Measurements from ENCODE around the gene SSH3.

Gene SSH3

DNA sequence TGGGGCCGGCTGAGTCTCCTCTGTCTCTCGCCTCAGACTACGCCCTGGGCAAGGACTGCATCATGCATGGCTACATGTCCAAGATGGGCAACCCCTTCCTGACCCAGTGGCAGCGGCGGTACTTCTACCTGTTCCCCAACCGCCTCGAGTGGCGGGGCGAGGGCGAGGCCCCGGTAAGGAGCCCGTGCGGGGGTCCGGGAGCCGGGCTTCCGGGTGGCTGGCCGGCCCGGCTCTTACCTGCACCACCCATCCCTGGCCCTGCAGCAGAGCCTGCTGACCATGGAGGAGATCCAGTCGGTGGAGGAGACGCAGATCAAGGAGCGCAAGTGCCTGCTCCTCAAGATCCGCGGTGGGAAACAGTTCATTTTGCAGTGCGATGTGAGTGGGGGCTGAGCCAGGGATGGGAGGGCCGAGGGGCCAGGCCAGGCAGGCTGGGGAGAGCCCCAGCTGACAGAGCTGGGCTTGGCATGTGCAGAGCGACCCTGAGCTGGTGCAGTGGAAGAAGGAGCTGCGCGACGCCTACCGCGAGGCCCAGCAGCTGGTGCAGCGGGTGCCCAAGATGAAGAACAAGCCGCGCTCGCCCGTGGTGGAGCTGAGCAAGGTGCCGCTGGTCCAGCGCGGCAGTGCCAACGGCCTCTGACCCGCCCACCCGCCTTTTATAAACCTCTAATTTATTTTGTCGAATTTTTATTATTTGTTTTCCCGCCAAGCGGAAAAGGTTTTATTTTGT is 18.4 kb upstream of the SSH3 start:
- Histone ChIP-seq H3K9me3 (ENCODE audit: insufficient read depth, low read depth, low read length) (no peaks in the 10 kb centered on the region), H3K4me3 (ENCODE audit: low read length) (no peak overlapping the region), H3K9ac (ENCODE audit: low read depth, low read length) (no peak overlapping the region), H3K27ac (ENCODE audit: low read length) (no peak overlapping the region), H3K27me3 (ENCODE audit: insufficient read depth, low read length) (no peaks in the 10 kb centered on the region), H3K36me3 (ENCODE audit: insufficient read depth, low read depth, low read length) (peaks cover 58% of the 10 kb centered on the region), H3K4me1 (ENCODE audit: insufficient read depth, low read length) (peaks cover 6% of the 10 kb centered on the region; the same call in 1 of the 2 replicates)

DNA sequence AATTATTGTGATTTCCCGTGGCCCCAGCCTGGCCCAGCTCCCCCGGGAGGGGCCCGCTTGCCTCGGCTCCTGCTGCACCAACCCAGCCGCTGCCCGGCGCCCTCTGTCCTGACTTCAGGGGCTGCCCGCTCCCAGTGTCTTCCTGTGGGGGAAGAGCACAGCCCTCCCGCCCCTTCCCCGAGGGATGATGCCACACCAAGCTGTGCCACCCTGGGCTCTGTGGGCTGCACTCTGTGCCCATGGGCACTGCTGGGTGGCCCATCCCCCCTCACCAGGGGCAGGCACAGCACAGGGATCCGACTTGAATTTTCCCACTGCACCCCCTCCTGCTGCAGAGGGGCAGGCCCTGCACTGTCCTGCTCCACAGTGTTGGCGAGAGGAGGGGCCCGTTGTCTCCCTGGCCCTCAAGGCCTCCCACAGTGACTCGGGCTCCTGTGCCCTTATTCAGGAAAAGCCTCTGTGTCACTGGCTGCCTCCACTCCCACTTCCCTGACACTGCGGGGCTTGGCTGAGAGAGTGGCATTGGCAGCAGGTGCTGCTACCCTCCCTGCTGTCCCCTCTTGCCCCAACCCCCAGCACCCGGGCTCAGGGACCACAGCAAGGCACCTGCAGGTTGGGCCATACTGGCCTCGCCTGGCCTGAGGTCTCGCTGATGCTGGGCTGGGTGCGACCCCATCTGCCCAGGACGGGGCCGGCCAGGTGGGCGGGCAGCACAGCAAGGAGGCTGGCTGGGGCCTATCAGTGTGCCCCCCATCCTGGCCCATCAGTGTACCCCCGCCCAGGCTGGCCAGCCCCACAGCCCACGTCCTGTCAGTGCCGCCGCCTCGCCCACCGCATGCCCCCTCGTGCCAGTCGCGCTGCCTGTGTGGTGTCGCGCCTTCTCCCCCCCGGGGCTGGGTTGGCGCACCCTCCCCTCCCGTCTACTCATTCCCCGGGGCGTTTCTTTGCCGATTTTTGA is 17.5 kb upstream of the SSH3 start:
- Histone ChIP-seq H3K4me1 (ENCODE audit: insufficient read depth, low read length) (peaks cover 6% of the 10 kb centered on the region; the same call in 1 of the 2 replicates), H3K27me3 (ENCODE audit: insufficient read depth, low read length) (no peaks in the 10 kb centered on the region), H3K27ac (ENCODE audit: low read length) (no peak overlapping the region), H3K36me3 (ENCODE audit: insufficient read depth, low read depth, low read length) (peaks cover 53% of the 10 kb centered on the region), H3K4me3 (ENCODE audit: low read length) (no peak overlapping the region), H3K9me3 (ENCODE audit: insufficient read depth, low read depth, low read length) (no peaks in the 10 kb centered on the region), H3K9ac (ENCODE audit: low read depth, low read length) (no peak overlapping the region)

DNA sequence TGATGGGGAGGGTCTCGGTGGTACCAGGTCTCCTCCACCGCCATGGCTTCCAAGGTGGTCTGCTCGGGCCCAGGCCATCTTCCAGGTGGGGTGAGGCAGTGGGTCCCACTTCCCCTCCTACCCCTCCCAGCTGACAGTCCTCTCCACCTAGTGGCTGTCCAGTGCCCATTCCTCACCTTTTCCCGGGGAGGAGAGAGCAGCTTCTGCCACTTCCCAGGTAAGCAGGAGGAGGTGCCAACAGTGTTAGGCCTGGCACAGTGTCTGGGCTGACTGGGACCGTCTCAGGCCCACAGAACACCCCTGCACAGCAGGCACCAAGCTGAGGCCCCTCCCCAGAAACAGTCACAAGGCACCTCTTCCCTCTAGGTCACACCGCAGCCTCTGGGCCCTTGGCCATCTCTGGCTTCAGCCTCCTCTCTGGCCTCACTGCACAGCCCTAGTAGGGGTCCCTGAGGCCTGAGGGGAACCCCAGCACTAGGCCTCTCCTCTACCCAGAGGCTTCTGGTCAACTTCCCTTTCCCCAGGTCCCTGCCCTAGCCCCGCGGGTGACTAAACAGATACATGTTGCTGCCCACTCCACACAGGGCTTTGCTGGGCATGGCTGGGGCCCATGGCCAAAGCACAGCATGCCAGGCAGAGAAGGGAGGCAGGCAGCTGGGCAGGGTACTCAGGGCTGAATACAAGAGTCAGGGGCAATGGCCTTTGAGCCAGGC is 16.6 kb upstream of the SSH3 start:
- H3K27me3 ChIP-seq (ENCODE audit: insufficient read depth, low read length): no peaks in the 10 kb centered on the region
- H3K36me3 ChIP-seq (ENCODE audit: insufficient read depth, low read depth, low read length): peaks cover 49% of the 10 kb centered on the region
- peaks cover 6% of the 10 kb centered on the region; the same call in 1 of the 2 replicates for H3K4me1 ChIP-seq (ENCODE audit: insufficient read depth, low read length)
- H3K27ac ChIP-seq (ENCODE audit: low read length): no peak overlapping the region
- no peak overlapping the region for H3K4me3 ChIP-seq (ENCODE audit: low read length)
- H3K9me3 ChIP-seq (ENCODE audit: insufficient read depth, low read depth, low read length): no peaks in the 10 kb centered on the region
- H3K9ac ChIP-seq (ENCODE audit: low read depth, low read length): no peak overlapping the region

DNA sequence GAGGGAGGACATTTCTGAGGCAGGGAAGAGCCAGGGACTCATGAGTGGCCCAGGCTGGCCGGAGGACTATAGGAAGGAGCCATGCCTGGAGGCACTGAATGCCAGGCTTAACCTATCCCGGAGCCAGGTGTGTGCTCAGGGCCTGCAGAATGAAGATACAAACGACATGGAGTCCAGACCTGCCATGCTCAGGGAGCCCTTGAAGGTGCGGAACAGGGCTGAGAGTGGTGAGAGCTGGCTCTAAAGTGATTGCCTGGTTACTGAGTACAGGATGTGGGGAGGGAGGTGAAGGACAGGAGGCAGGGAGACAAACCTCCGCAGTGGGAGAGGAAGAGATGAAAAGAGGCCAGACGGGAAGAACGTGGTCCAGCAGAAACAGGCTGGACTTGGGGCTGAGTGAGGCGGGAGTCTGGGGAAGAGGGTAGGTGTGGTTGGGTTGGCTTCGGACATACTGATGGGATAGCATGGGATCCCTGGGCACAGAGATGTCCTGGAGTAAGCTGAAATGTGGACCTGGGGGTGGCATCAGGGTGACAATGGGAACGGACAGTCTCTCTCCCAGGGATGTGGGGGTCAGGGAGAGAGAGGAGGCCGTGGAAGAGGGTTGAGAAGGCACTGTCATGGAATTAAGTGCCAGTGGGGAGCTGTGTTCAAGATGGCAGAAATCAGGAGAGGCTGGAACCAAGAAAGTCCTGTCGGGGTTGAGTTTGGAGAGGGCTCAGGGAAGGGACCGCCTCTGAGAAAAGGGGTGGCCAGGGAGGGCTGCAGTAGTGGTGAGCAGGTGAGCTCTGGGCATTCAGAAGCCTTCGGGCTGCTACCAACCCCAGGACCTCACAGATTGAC is 15.8 kb upstream of the SSH3 start:
- Histone ChIP-seq H3K36me3 (ENCODE audit: insufficient read depth, low read depth, low read length) (peaks cover 47% of the 10 kb centered on the region), H3K4me3 (ENCODE audit: low read length) (peak overlapping the region; percentile 87), H3K27ac (ENCODE audit: low read length) (peak overlapping the region; percentile 33), H3K9ac (ENCODE audit: low read depth, low read length) (peak overlapping the region; percentile 91), H3K27me3 (ENCODE audit: insufficient read depth, low read length) (no peaks in the 10 kb centered on the region), H3K4me1 (ENCODE audit: insufficient read depth, low read length) (peaks cover 6% of the 10 kb centered on the region; the same call in 1 of the 2 replicates), H3K9me3 (ENCODE audit: insufficient read depth, low read depth, low read length) (no peaks in the 10 kb centered on the region)

DNA sequence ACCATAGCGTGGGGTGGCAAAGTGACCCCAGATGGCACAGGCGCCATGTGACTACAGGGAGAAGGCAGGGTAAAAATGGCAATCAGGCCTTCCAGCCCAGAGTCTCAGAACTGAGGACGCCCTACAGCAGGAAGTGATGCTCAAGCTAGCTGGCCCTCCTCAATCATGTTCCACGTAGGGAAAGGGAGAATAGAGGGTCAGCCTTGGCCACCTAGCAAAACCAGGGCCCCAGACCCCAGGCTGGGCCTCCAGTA is 15.2 kb upstream of the SSH3 start:
- Histone ChIP-seq H3K4me3 (ENCODE audit: low read length) (peak overlapping the region; percentile 87), H3K27ac (ENCODE audit: low read length) (peak overlapping the region; percentile 33), H3K9ac (ENCODE audit: low read depth, low read length) (peak overlapping the region; percentile 91), H3K9me3 (ENCODE audit: insufficient read depth, low read depth, low read length) (no peaks in the 10 kb centered on the region), H3K27me3 (ENCODE audit: insufficient read depth, low read length) (no peaks in the 10 kb centered on the region), H3K4me1 (ENCODE audit: insufficient read depth, low read length) (peaks cover 6% of the 10 kb centered on the region; the same call in 1 of the 2 replicates), H3K36me3 (ENCODE audit: insufficient read depth, low read depth, low read length) (peaks cover 41% of the 10 kb centered on the region)

DNA sequence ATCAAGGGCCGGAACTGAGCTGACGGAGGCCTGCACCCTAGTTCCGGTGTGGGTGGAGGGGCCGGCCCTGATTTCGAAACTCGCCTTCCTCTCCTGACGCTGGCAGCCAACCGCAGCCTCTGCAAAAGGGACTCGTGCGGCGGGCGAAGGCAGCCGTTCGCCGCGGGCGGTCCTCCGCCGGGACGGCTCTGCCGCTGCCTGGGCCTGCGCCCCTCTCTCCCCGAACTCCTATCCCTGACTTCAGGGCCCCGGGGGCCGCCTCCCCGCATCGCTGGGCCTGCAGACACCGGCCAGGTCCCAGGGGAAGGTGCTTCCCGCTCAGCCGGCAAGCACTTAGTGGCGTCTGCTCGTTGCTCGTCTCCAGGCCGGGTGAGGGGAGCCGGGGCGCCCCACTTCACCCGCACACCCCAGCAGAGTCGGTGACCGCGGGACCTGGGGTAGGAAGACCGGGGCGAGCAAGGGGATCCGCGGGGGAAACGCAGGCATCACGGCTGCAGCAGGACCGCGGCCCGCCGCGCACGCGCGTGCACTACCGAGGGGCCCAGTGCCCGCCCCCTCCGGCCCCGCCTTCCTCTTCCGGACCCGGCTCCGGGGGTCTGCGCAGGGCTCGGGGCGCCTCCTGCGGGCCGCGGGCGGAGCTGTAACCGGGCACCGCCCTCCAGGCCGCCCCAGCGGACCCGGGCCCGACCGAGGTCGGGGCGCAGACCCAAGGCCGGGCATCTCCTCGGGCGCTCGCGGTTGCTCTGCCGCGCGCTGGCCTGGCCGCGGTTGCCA is 14.7 kb upstream of the SSH3 start:
- H3K27ac ChIP-seq (ENCODE audit: low read length): peak overlapping the region; percentile 94
- H3K4me1 ChIP-seq (ENCODE audit: insufficient read depth, low read length): peaks cover 6% of the 10 kb centered on the region; the same call in 1 of the 2 replicates
- H3K9ac ChIP-seq (ENCODE audit: low read depth, low read length): peak overlapping the region; percentile 91
- peaks cover 36% of the 10 kb centered on the region for H3K36me3 ChIP-seq (ENCODE audit: insufficient read depth, low read depth, low read length)
- H3K9me3 ChIP-seq (ENCODE audit: insufficient read depth, low read depth, low read length): no peaks in the 10 kb centered on the region
- H3K4me3 ChIP-seq (ENCODE audit: low read length): peak overlapping the region; percentile 87
- H3K27me3 ChIP-seq (ENCODE audit: insufficient read depth, low read length): no peaks in the 10 kb centered on the region

DNA sequence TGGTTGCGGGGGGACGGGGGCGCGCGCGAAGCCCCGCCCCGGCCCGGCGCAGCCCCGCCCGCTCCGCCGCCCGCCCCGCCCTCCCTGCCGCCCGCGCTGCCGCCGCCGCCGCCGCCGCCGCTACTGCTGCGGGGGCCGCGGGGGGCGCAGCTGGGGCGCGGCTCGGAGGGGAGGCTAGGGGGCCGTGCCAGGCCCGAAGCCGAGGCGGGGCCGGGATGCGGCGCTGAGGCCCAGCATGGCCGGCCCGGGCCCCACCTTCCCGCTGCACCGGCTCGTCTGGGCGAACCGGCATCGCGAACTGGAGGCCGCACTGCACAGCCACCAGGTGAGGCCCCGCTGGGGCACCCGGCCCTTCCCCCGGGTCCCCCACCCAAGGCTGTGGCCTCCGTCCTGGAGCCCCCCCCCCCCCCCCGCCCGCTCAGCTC is 14.1 kb upstream of the SSH3 start, which contains the start of gene ANKRD13D:
ANKRD13D (plus strand) TSS at position 78 of the 425 bp plus-strand sequence; CDS start at position 236, 158 bp downstream.
- Histone ChIP-seq H3K4me1 (ENCODE audit: insufficient read depth, low read length) (peaks cover 6% of the 10 kb centered on the region; the same call in 1 of the 2 replicates), H3K27ac (ENCODE audit: low read length) (peak within 1 kb of the TSS; percentile 94), H3K36me3 (ENCODE audit: insufficient read depth, low read depth, low read length) (peaks cover 30% of the 10 kb centered on the region)

DNA sequence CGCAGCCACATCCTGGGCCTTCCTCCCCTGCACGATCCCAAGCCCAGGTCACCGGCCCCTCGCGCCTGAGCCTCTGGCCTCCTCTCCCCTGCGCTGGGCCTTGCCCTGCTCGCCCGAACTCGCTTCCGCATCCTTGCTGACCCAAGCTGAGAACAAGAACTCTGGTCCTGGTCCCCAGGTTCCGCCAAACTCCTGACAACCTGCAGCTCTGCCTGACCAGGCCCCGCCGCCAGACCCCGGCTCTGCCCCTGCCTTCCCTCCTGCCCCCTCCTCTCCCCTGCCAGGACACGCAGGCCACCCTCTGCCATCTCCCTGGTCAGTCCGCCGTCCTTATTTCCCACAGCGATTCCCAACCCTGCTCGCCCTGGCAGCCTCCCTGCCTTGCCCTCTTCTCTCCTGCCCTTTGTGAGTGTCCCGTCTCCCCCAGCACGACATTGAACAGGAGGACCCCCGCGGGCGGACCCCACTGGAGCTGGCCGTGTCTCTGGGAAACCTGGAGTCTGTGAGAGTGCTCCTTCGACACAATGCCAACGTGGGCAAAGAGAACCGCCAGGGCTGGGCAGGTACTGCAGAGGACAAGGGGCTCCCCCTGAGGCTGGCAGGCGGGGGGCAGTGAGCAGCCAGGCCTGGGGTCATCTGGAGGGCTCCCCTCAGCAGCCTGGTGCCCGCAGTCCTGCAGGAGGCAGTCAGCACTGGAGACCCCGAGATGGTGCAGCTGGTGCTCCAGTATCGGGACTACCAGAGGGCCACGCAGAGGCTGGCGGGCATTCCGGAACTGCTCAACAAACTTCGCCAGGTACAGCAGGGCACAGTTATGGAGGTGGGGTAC is 13.5 kb upstream of the SSH3 start:
- Histone ChIP-seq H3K36me3 (ENCODE audit: insufficient read depth, low read depth, low read length) (peaks cover 24% of the 10 kb centered on the region), H3K27me3 (ENCODE audit: insufficient read depth, low read length) (no peaks in the 10 kb centered on the region), H3K4me3 (ENCODE audit: low read length) (peak overlapping the region; percentile 76), H3K27ac (ENCODE audit: low read length) (no peak overlapping the region), H3K9ac (ENCODE audit: low read depth, low read length) (peak overlapping the region; percentile 59), H3K4me1 (ENCODE audit: insufficient read depth, low read length) (peaks cover 6% of the 10 kb centered on the region; the same call in 1 of the 2 replicates), H3K9me3 (ENCODE audit: insufficient read depth, low read depth, low read length) (no peaks in the 10 kb centered on the region)

More for the DNA sequence above, 14.1 kb upstream of the SSH3 start, which contains the start of gene ANKRD13D:
- Histone ChIP-seq H3K27me3 (ENCODE audit: insufficient read depth, low read length) (no peaks in the 10 kb centered on the region), H3K9me3 (ENCODE audit: insufficient read depth, low read depth, low read length) (no peaks in the 10 kb centered on the region), H3K4me3 (ENCODE audit: low read length) (peak within 1 kb of the TSS; percentile 87), H3K9ac (ENCODE audit: low read depth, low read length) (peak within 1 kb of the TSS; percentile 91)

DNA sequence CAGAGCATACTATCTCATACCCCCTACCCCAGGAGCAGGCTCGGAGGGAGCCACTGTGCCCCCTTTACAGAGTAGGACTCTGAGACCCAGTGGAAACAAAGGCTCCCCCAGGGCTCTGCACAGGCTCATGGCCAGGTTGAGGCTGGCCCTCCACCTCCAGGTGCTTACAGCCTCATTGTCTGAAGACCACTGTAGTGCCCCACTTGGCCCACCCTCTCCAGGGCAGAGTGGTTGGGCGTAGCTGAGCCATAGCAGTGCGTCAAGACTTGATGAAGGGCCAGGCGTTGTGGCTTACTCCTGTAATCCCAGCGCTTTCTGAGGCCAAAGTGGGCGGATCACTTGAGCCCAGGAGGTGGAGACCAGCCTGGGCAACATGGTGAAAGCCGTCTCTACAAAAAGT is 12.5 kb upstream of the SSH3 start:
- Histone ChIP-seq H3K9me3 (ENCODE audit: insufficient read depth, low read depth, low read length) (peaks cover 5% of the 10 kb centered on the region; the same call in 1 of the 2 replicates), H3K27ac (ENCODE audit: low read length) (no peak overlapping the region), H3K9ac (ENCODE audit: low read depth, low read length) (no peak overlapping the region), H3K36me3 (ENCODE audit: insufficient read depth, low read depth, low read length) (peaks cover 18% of the 10 kb centered on the region), H3K4me1 (ENCODE audit: insufficient read depth, low read length) (peaks cover 6% of the 10 kb centered on the region; the same call in 1 of the 2 replicates), H3K4me3 (ENCODE audit: low read length) (no peak overlapping the region), H3K27me3 (ENCODE audit: insufficient read depth, low read length) (no peaks in the 10 kb centered on the region)

Measured in iPS-20b (cell line).